PC-3 (cell line): Measurements from ENCODE around the gene GAS2L1.

Experiments used
- CTCF ChIP-seq: fragments of 300-600 bp; sonication (generic); conservative IDR thresholded peaks from 2 replicates; pipeline ENCODE4 v1.5.1; 2017; ENCODE audit warnings: antibody characterized with exemption, low read depth, mild to moderate bottlenecking, low read length
- EZH2 ChIP-seq: fragments of 300-600 bp; sonication (generic); IDR thresholded peaks from one replicate; pipeline ENCODE4 v1.6.1; 2017; ENCODE audit warnings: antibody characterized with exemption, mild to moderate bottlenecking, low read length; ENCODE audit not compliant: unreplicated experiment
- EZH2phosphoT487 ChIP-seq: fragments of 300-600 bp; sonication (generic); IDR thresholded peaks from 2 replicates; pipeline ENCODE4 v1.6.1; 2018; ENCODE audit warnings: mild to moderate bottlenecking, antibody characterized with exemption, low read length, borderline replicate concordance

GRCh38 chr22:29300467-29300806 lies 6.0 kb upstream of the GAS2L1 start:
- TF ChIP-seq CTCF: no peak
- TF ChIP-seq EZH2: no peak
- TF ChIP-seq EZH2phosphoT487: no peak
